Stimulated activated CD4-positive, alpha-beta T cell treated with anti-CD3 and anti-CD28 coated beads, TNF-alpha, amount 100 ng/mL, for 24 hours (primary cell): ENCODE data around the gene ADAM10.

ENCODE experiments used
- DNase-seq, 3 experiments: peaks; one replicate each; pipeline ENCODE4 v3.0.0-alpha.2; 2020; ENCODE audit warnings: low read depth in 3 of 3

The ADAM10 gene

DNA sequence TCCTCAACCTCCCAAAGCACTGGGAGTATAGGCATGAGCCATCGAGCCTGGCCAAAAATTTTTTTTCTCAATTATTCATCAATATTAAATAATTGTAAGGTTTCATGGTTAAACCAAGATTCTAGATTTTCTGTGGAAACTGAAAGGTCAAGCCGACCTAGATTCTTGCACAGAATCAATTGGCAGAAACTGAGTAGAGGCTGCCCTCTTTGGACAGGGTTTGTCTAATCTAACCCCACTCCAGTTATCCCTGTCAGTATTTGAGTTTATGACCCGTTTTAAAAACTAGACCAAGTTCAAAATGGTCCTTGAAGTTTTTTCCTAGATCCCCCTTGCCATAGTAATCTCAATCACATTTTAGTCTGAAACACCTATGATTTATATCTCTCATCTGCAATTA, 8.6 kb upstream of the ADAM10 start:
- no peak for DNase-seq

DNA sequence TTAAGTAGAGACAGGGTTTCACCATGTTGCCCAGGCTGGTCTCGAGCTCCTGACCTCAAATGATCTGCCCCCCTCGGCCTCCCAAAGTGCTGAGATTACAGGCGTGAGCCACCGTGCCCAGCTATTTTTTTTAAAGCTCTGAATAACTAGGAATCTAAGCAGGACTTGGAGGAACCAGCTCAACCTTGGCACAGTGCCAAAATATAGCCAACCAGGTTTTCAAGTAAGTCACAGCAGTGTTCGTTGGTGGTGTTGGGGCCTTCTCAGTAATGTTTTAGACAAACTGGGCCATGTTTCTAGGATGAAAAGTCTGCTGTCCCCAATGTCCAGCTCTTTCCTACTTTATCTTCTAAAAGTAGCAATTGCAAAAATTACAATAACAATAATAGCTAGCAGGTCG, 6.4 kb upstream of the ADAM10 start:
- no peak for DNase-seq

- no peak for DNase-seq
These were observed 5.8 kb upstream of the ADAM10 start for GRCh38 chr15:58755350-58755749.

DNA sequence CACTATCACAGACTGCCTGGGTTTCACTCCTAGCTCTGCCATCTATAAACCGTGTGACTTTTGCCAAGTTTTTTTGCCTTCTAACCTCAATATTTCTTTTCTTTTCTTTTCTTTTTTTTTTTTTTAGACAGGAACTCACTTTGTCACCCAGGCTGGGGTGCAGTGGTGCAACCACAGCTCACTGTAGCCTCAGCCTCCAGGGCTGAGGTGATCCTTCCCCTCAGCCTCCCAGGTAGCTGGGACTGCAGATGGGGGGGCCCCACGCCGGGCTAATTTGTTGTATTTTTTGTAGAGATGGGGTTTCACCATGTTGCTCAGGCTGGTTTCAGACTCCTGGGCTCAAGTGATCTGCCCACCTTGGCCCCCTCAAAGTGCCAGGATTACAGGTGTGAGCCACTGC, 3.2 kb upstream of the ADAM10 start:
- no peak for DNase-seq

GRCh38 chr15:58748852-58749531, 515 bp downstream of the ADAM10 start:
- DNase-seq = peak in 1 of 3 experiments; percentile 24

DNA sequence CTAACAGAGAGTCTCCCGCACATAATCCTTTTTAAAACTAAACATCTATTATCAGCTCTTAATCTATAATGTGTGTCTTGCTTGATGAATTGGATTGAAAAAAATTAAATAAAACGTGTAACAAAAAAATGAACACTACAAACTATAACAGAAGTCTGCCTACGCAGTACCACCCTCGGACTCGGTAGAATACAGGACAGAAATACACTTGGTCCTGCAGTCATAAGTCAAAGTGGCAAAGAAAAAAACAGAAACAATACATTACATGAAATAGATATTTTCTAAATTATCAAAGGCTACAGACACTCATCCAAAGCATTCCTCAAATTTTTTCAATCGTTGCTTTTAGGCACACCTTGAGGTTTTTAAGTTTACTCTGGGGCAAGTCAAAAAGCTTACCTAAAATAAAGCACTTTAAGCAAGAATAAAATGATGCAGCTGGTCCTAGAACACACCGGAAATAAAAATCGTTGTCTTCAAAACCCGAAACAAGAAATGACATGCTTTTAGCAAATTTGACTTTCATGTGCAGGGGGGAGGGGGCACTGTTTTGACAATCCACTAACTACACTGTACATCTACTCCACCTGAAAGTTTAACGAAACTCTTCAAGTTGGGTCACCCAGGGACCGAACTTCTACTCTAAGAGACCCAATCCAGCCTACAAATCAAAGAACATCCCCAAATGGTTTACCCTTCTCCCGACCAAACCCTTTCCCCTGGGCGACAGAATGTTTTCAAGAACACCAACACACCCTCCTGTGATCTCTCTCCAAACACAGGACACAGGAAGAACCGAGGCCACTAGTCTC, 1.3 kb downstream of the ADAM10 start:
- peak in 1 of 3 experiments; percentile 18 for DNase-seq

GRCh38 chr15:58746174-58746573, 3.3 kb downstream of the ADAM10 start:
- DNase-seq = no peak

GRCh38 chr15:58742819-58743502, 6.5 kb downstream of the ADAM10 start:
- DNase-seq = no peak

DNA sequence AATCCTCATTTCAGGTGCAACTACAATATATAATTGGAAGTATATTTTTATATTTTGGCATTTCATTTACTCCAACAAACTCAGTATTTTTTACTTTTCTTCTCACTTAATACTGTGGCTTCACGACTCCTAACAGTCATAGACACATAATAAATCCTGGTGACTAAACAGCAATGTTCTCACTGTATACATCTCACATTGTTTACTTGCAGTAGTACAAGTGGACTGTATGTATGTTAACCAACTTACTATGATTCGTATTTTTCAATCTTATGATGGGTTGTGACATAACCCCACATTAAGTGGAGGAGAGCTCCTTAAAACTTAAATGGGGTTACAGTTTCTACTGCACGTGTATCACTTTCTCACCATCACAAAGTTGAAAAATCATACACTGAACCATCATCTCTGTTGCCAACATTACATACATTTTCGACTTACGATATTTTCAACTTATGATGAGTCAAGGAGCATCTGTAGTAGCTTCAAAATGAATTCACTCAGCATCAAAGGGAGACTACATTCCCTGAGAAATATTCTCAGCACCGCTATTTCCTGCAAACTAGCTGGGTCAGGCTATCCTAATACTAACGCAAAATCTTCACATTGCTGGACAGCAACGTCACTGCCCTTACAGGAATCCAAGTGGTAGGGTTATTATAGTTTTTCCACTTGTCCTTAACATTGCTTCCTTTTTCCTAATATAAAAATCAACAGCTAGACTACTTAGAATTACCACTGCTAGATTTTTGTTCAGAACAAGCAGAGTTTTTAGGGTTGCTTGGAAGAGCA, 7.3 kb downstream of the ADAM10 start:
- no peak for DNase-seq

GRCh38 chr15:58741032-58741431, 8.5 kb downstream of the ADAM10 start:
- DNase-seq = no peak

DNA sequence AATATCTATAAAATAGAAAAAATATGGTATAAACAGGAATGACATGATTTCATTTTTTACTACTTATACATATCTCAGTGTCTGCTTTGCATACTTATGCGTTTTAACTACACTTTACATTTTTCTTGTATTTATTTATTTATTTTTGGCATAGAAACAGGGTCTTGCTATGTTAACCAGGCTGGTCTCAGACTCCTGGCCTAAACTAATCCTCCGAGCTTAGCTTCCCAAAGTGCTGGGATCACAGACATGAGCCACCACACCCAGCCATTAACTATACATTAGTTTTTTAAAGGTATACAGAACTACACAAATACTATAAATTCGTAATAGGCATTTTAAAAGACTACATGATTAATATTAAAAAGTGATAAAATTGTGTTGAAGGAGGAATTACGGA, 9.1 kb downstream of the ADAM10 start:
- DNase-seq = no peak

GRCh38 chr15:58738046-58738707, 11.3 kb downstream of the ADAM10 start:
- DNase-seq = no peak

DNA sequence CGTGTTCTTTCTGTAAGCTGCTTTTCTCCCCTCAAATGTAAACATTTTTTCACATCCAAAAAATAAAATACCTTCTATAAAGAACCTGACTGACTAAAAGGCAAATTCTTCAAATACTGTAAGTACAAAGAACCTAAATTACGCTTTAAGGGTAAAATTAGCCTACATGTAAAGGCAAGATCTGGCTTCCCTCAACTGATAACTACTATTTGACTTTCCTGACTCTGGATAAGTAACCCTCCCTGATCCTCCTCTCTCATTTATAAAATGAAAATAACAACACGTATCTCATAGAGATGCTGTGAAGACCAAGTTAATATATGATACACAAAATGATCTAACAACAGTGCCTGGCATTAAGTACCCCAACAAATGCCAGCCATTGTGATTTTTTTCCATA, 12.2 kb downstream of the ADAM10 start:
- no peak for DNase-seq

DNA sequence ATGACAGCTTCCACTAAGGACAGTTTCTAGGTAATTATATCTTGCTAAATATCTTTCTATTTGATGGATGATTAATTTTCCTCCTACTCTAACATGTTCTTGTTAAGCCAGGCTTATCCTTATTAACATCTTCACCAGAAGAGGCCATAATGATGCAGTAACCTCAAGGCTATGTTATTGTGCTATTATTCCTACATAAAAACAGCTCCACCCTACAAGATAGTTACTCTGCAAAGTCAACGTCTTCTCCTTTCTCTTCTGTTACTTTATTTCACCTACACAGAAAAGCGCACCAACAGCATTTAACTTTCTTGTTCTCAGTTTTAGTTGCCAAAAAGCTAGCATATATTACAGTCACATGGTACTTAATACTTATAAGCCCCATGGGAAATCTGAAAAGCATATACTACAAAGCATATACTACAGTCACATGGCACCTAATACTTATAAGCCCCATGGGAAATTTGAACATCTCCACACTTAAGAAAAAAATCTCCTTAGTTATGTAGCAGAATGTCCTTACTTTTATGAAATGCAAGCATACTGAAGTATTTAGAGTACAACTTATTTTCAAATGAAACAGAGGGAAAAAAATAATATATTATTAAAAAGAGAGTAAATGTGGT, 13.4 kb downstream of the ADAM10 start:
- no peak for DNase-seq

- no peak for DNase-seq
These were observed 14.6 kb downstream of the ADAM10 start for GRCh38 chr15:58734859-58735258.

- DNase-seq = no peak
These were observed 16.7 kb downstream of the ADAM10 start for GRCh38 chr15:58732625-58733363.

GRCh38 chr15:58731756-58732535, 17.6 kb downstream of the ADAM10 start:
- no peak for DNase-seq

- DNase-seq = no peak
These were observed 22.6 kb downstream of the ADAM10 start for GRCh38 chr15:58726867-58727266.

DNA sequence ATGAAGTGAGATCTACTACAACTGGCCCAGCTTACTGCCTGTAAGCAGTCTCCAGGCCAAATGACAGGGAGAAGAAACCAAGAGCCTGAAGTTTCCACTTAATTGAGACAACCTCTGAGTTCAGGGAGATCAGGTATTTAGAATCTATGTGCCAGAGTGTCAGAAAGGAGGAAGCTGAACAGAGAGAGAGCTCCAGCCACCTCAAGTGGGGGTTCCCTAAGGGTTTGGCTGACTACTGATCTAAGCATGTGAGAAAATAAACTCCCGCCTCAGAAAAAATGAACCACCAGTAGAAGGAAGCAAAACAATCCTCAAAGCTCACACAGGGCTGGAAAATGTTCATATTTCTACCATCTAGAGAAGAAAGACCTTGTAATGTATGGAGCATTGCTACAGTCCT, 25.0 kb downstream of the ADAM10 start:
- DNase-seq = no peak
